ENCODE data around the gene RAD51B.

GRCh38 chr14:68523326-68523610 is 703.7 kb downstream of the RAD51B start:
- TF ChIP-seq POLR2A (IDR thresholded peaks at IDR 0.05) (no peak), CTCF (IDR thresholded peaks at IDR 0.05) (no peak)

All from tibial nerve (tissue), 3 donors.